Measurements from ENCODE around the gene COX14.
A peak's percentile ranks its signal among the peaks of the same experiment; 100 is the strongest.

Gene COX14

DNA sequence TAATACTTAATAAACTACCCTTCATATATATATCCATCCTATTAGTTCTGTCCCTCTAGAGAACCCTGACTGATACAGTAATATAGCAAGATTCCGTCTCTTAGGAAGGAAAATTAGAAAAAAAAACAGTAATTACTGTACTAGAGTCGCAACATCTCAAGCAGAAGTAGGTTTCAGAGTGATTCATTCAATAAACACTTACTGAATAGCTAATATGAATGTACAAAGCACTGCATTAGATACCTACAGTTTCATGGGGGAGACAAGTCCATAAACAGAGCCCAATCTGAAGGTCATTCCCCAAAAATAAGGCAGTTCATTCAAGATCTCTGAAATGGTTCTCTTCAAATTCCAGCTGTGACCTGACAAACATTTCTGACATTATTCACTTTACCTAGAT lies 45.2 kb downstream of the COX14 start:
- Histone ChIP-seq H3K36me3 (ENCODE audit: insufficient read depth, insufficient read length, low read length) (peaks cover 21% of the 10 kb centered on the region), H3K9ac (ENCODE audit: insufficient read length, low read depth) (no peak overlapping the region), H3K4me3 (ENCODE audit: insufficient read length, low read depth) (no peak overlapping the region), H3K9me3 (ENCODE audit: insufficient read depth, low read length) (no peaks in the 10 kb centered on the region), H3K27me3 (ENCODE audit: insufficient read depth, insufficient read length) (no peaks in the 10 kb centered on the region), H3K4me1 (ENCODE audit: insufficient read depth, insufficient read length) (no peaks in the 10 kb centered on the region)
- no peak for DNase-seq (ENCODE audit: low read depth, low spot score)
- TF ChIP-seq YY1 (IDR thresholded peaks at IDR 0.05; ENCODE audit: insufficient read depth, insufficient read length) (no peak), SUZ12 (IDR thresholded peaks at IDR 0.05; ENCODE audit: extremely low read depth, insufficient read depth, insufficient read length) (no peak), ZNF274 (IDR thresholded peaks at IDR 0.05; ENCODE audit: low read depth, low read length) (no peak)

- Histone ChIP-seq H3K4me1 (ENCODE audit: insufficient read depth, insufficient read length) (no peaks in the 10 kb centered on the region), H3K36me3 (ENCODE audit: insufficient read depth, insufficient read length, low read length) (peaks cover 17% of the 10 kb centered on the region), H3K27me3 (ENCODE audit: insufficient read depth, insufficient read length) (no peaks in the 10 kb centered on the region), H3K9ac (ENCODE audit: insufficient read length, low read depth) (no peak overlapping the region), H3K9me3 (ENCODE audit: insufficient read depth, low read length) (no peaks in the 10 kb centered on the region), H3K4me3 (ENCODE audit: insufficient read length, low read depth) (no peak overlapping the region)
- TF ChIP-seq ZNF274 (IDR thresholded peaks at IDR 0.05; ENCODE audit: low read depth, low read length) (no peak), SUZ12 (IDR thresholded peaks at IDR 0.05; ENCODE audit: extremely low read depth, insufficient read depth, insufficient read length) (no peak), YY1 (IDR thresholded peaks at IDR 0.05; ENCODE audit: insufficient read depth, insufficient read length) (no peak)
- DNase-seq (ENCODE audit: low read depth, low spot score) = no peak
These were observed 48.6 kb downstream of the COX14 start for GRCh38 chr12:50160643-50161042.

DNA sequence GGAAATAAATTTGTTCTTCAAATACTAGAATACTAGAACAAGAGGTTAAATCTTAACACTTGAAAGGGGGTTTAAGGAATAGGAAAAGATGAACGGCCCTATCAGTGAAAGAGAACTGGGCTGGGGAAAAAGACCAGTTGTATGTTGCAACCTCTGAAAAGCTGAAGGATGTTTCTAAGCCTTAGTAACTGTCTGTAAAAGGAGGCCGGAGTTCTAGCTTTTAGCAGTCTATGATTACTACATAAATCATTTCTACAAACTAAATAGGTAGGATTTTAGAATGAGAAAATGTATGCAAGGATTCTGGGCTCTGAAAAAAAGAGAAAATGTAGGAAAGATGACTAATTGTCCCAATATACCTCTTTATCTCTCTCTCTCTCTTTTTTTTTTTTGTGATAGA lies 50.2 kb downstream of the COX14 start:
- Histone ChIP-seq H3K9me3 (ENCODE audit: insufficient read depth, low read length) (no peaks in the 10 kb centered on the region), H3K9ac (ENCODE audit: insufficient read length, low read depth) (no peak overlapping the region), H3K27me3 (ENCODE audit: insufficient read depth, insufficient read length) (no peaks in the 10 kb centered on the region), H3K4me3 (ENCODE audit: insufficient read length, low read depth) (no peak overlapping the region), H3K36me3 (ENCODE audit: insufficient read depth, insufficient read length, low read length) (peaks cover 20% of the 10 kb centered on the region), H3K4me1 (ENCODE audit: insufficient read depth, insufficient read length) (no peaks in the 10 kb centered on the region)
- no peak for DNase-seq (ENCODE audit: low read depth, low spot score)
- TF ChIP-seq YY1 (IDR thresholded peaks at IDR 0.05; ENCODE audit: insufficient read depth, insufficient read length) = no peak
- no peak for TF ChIP-seq SUZ12 (IDR thresholded peaks at IDR 0.05; ENCODE audit: extremely low read depth, insufficient read depth, insufficient read length)
- no peak for TF ChIP-seq ZNF274 (IDR thresholded peaks at IDR 0.05; ENCODE audit: low read depth, low read length)

GRCh38 chr12:50164963-50165362 lies 52.9 kb downstream of the COX14 start:
- DNase-seq (ENCODE audit: low read depth, low spot score) = no peak
- no peaks in the 10 kb centered on the region for H3K27me3 ChIP-seq (ENCODE audit: insufficient read depth, insufficient read length)
- H3K9ac ChIP-seq (ENCODE audit: insufficient read length, low read depth) = no peak overlapping the region
- no peak overlapping the region for H3K4me3 ChIP-seq (ENCODE audit: insufficient read length, low read depth)
- peaks cover 16% of the 10 kb centered on the region for H3K36me3 ChIP-seq (ENCODE audit: insufficient read depth, insufficient read length, low read length)
- no peaks in the 10 kb centered on the region for H3K4me1 ChIP-seq (ENCODE audit: insufficient read depth, insufficient read length)
- TF ChIP-seq YY1 (IDR thresholded peaks at IDR 0.05; ENCODE audit: insufficient read depth, insufficient read length) (no peak), ZNF274 (IDR thresholded peaks at IDR 0.05; ENCODE audit: low read depth, low read length) (no peak), SUZ12 (IDR thresholded peaks at IDR 0.05; ENCODE audit: extremely low read depth, insufficient read depth, insufficient read length) (no peak)
- H3K9me3 ChIP-seq (ENCODE audit: insufficient read depth, low read length) = peaks cover 11% of the 10 kb centered on the region; the same call in 1 of the 2 replicates

DNA sequence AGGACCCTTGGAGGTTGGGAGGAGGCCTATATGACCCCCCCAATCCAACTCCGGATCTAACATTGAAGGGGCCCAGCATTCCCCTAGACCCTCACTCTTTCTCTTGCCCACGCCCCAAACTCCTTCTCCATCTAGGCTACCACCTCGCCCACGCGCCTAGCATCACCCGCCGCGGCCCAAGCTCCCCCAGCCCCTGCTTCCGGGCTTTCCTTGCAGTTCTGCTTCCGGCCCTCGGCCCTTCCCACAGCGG lies 54.7 kb downstream of the COX14 start:
- Histone ChIP-seq H3K4me1 (ENCODE audit: insufficient read depth, insufficient read length) (no peaks in the 10 kb centered on the region), H3K36me3 (ENCODE audit: insufficient read depth, insufficient read length, low read length) (peaks cover 10% of the 10 kb centered on the region), H3K4me3 (ENCODE audit: insufficient read length, low read depth) (peak overlapping the region; percentile 94), H3K9me3 (ENCODE audit: insufficient read depth, low read length) (peaks cover 16% of the 10 kb centered on the region; the same call in 1 of the 2 replicates), H3K9ac (ENCODE audit: insufficient read length, low read depth) (peak overlapping the region; percentile 98), H3K27me3 (ENCODE audit: insufficient read depth, insufficient read length) (no peaks in the 10 kb centered on the region)
- TF ChIP-seq SUZ12 (IDR thresholded peaks at IDR 0.05; ENCODE audit: extremely low read depth, insufficient read depth, insufficient read length) (no peak), YY1 (IDR thresholded peaks at IDR 0.05; ENCODE audit: insufficient read depth, insufficient read length) (no peak), ZNF274 (IDR thresholded peaks at IDR 0.05; ENCODE audit: low read depth, low read length) (no peak)
- no peak for DNase-seq (ENCODE audit: low read depth, low spot score)

DNA sequence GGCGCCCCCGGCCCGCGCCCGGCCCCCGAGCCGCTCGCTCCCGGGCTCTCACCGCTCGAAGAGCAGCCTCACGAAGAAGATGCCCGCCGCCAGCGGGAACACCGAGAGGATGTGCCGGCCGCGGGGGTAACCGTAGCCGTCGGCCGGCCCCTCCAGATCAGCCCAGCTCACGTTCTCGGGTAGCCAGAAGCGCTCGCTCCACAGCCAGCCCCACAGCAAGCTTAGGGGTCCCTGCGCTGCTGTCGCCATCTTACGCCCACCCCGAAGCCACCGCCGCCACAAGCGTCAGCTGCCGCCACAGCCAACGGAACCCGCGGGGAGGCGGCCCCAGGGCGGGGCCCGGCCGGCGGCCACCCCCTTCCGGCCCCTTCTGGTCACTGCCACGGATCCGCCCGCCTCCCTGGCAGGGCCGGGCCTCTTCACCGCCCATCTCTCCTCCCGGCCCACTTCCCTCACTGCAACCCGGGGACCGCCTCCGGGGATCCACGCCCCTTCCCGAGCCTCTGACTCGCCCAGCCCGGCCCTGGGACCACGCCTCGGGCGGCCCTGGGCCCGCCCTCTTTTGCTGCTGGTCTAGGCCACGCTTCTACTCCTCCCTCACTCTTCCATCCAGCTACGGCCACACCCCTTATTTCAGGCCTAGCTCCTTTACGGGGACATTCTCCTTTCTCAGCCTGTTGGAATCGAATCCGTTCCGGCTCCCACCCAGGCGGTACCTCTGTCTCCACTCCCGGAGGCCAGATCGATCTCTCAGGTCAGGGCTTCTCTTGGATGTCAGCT lies 55.2 kb downstream of the COX14 start, which contains the start of gene CERS5:
Gene CERS5, minus strand, starts transcription at position 321 of the 780 bp plus-strand sequence. Its CDS starts 72 bp downstream, at position 249.
- H3K9ac ChIP-seq (ENCODE audit: insufficient read length, low read depth) = peak within 1 kb of the TSS; percentile 98
- H3K36me3 ChIP-seq (ENCODE audit: insufficient read depth, insufficient read length, low read length) = peaks cover 10% of the 10 kb centered on the region
- no peak for TF ChIP-seq ZNF274 (IDR thresholded peaks at IDR 0.05; ENCODE audit: low read depth, low read length)
- peak; percentile 39 for TF ChIP-seq YY1 (IDR thresholded peaks at IDR 0.05; ENCODE audit: insufficient read depth, insufficient read length)
- H3K4me1 ChIP-seq (ENCODE audit: insufficient read depth, insufficient read length) = no peaks in the 10 kb centered on the region
- DNase-seq (ENCODE audit: low read depth, low spot score) = peak; percentile 98
- peaks cover 16% of the 10 kb centered on the region; the same call in 1 of the 2 replicates for H3K9me3 ChIP-seq (ENCODE audit: insufficient read depth, low read length)
- no peaks in the 10 kb centered on the region for H3K27me3 ChIP-seq (ENCODE audit: insufficient read depth, insufficient read length)
- H3K4me3 ChIP-seq (ENCODE audit: insufficient read length, low read depth) = peak within 1 kb of the TSS; percentile 94

All from NT2/D1 (cell line).